ENCODE measurements around the gene ADGRG6.

DNA sequence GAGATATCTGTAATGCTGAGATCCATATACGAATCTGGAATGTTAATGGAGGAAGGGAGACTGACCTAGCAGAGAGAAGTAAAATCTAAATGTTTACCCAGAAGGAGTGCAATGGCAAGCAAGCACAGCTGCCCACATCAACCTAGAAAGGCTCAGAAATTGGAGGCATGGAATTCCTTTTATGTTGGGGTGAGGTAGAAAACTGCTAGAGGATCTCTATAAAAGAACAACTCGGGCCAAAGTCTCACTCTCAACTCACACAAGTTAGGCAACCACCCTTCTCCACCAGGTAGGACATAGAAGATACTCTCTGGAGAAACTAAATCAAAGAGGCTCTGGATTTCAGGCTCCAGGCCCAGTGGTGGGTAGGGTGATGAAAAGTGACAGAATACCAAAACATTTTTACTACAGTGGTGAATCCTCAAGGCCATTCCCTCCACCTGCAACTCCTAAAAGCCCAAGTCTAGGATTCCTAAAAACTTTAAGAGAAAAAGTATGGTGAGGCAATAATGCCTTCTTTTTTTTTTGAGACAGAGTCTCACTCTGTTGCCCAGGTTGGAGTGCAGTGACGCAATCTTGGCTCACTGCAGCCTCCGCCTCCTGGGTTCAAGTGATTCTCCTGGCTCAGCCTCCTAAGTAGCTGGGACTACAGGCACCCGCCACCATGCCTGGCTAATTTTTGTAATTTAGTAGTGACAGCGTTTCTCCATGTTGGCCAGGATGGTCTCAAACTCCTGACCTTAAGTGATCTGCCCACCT, 9.5 kb upstream of the ADGRG6 start:
- TF ChIP-seq, protein P1, sequence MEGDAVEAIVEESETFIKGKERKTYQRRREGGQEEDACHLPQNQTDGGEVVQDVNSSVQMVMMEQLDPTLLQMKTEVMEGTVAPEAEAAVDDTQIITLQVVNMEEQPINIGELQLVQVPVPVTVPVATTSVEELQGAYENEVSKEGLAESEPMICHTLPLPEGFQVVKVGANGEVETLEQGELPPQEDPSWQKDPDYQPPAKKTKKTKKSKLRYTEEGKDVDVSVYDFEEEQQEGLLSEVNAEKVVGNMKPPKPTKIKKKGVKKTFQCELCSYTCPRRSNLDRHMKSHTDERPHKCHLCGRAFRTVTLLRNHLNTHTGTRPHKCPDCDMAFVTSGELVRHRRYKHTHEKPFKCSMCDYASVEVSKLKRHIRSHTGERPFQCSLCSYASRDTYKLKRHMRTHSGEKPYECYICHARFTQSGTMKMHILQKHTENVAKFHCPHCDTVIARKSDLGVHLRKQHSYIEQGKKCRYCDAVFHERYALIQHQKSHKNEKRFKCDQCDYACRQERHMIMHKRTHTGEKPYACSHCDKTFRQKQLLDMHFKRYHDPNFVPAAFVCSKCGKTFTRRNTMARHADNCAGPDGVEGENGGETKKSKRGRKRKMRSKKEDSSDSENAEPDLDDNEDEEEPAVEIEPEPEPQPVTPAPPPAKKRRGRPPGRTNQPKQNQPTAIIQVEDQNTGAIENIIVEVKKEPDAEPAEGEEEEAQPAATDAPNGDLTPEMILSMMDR (IDR thresholded peaks at IDR 0.05), result no peak
- TF ChIP-seq, protein P2, sequence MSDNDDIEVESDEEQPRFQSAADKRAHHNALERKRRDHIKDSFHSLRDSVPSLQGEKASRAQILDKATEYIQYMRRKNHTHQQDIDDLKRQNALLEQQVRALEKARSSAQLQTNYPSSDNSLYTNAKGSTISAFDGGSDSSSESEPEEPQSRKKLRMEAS (CRISPR knock-in tag; IDR thresholded peaks at IDR 0.05), result no peak
- TF ChIP-seq, protein P3, sequence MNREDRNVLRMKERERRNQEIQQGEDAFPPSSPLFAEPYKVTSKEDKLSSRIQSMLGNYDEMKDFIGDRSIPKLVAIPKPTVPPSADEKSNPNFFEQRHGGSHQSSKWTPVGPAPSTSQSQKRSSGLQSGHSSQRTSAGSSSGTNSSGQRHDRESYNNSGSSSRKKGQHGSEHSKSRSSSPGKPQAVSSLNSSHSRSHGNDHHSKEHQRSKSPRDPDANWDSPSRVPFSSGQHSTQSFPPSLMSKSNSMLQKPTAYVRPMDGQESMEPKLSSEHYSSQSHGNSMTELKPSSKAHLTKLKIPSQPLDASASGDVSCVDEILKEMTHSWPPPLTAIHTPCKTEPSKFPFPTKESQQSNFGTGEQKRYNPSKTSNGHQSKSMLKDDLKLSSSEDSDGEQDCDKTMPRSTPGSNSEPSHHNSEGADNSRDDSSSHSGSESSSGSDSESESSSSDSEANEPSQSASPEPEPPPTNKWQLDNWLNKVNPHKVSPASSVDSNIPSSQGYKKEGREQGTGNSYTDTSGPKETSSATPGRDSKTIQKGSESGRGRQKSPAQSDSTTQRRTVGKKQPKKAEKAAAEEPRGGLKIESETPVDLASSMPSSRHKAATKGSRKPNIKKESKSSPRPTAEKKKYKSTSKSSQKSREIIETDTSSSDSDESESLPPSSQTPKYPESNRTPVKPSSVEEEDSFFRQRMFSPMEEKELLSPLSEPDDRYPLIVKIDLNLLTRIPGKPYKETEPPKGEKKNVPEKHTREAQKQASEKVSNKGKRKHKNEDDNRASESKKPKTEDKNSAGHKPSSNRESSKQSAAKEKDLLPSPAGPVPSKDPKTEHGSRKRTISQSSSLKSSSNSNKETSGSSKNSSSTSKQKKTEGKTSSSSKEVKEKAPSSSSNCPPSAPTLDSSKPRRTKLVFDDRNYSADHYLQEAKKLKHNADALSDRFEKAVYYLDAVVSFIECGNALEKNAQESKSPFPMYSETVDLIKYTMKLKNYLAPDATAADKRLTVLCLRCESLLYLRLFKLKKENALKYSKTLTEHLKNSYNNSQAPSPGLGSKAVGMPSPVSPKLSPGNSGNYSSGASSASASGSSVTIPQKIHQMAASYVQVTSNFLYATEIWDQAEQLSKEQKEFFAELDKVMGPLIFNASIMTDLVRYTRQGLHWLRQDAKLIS (CRISPR knock-in tag; IDR thresholded peaks at IDR 0.05; ENCODE audit: borderline replicate concordance), result no peak
